GM23338 (cell line): Measurements from ENCODE around the gene CHORDC1.

ENCODE experiments used
- CREB1 ChIP-seq: fragments of 250-450 bp; sonication (Bioruptor Pico); IDR thresholded peaks from 2 replicates; pipeline ENCODE4 v1.5.0; 2020; ENCODE audit warnings: low read depth, mild to moderate bottlenecking, moderate library complexity
- CTCF ChIP-seq, 2 experiments: fragments of 200-600 bp in 1 of 2; sonication (generic) in 1 of 2; conservative IDR thresholded peaks; 2 replicates each; pipeline versions ENCODE4 v1.5.1 to v1.6.1; 2016 to 2017; ENCODE audit warnings: antibody characterized with exemption in 2 of 2, low read depth in 2 of 2, mild to moderate bottlenecking in 2 of 2, moderate library complexity in 1 of 2
- EZH2 ChIP-seq: fragments of 200-600 bp; sonication (generic); IDR thresholded peaks from one replicate; pipeline ENCODE4 v1.8.0; 2017; ENCODE audit warnings: antibody characterized with exemption, mild to moderate bottlenecking, low read depth; ENCODE audit not compliant: unreplicated experiment
- EZH2phosphoT487 ChIP-seq: fragments of 200-600 bp; sonication (generic); IDR thresholded peaks from one replicate; pipeline ENCODE4 v1.8.1; 2018; ENCODE audit warnings: antibody characterized with exemption; ENCODE audit not compliant: unreplicated experiment
- POLR2AphosphoS5 ChIP-seq: IDR thresholded peaks from 2 replicates; pipeline ENCODE4 v1.6.1; 2016; ENCODE audit warnings: antibody characterized with exemption, low read depth
- ZNF462 ChIP-seq: fragments of 250-450 bp; sonication (Bioruptor Pico); IDR thresholded peaks from 2 replicates; pipeline ENCODE4 v1.5.0; 2020; ENCODE audit warnings: mild to moderate bottlenecking, moderate library complexity
- TF ChIP-seq, protein P1 (sequence below): IDR thresholded peaks from 2 replicates; pipeline ENCODE4 v1.6.1; 2016; ENCODE audit warnings: antibody characterized with exemption
- TF ChIP-seq, protein P2 (sequence below): IDR thresholded peaks from one replicate; pipeline ENCODE4 v1.6.1; 2018; ENCODE audit warnings: antibody characterized with exemption; ENCODE audit not compliant: unreplicated experiment

GRCh38 chr11:90204832-90205646, 17.8 kb downstream of the CHORDC1 start:
- peak; percentile 80 to 95 for TF ChIP-seq CTCF (conservative IDR thresholded peaks at IDR 0.05; ENCODE audit: low read depth in 2 of 2)
- no peak for TF ChIP-seq POLR2AphosphoS5
- no peak for TF ChIP-seq EZH2phosphoT487
- no peak for TF ChIP-seq EZH2
- TF ChIP-seq, protein P1, sequence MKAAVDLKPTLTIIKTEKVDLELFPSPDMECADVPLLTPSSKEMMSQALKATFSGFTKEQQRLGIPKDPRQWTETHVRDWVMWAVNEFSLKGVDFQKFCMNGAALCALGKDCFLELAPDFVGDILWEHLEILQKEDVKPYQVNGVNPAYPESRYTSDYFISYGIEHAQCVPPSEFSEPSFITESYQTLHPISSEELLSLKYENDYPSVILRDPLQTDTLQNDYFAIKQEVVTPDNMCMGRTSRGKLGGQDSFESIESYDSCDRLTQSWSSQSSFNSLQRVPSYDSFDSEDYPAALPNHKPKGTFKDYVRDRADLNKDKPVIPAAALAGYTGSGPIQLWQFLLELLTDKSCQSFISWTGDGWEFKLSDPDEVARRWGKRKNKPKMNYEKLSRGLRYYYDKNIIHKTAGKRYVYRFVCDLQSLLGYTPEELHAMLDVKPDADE: no peak
- TF ChIP-seq, protein P2, sequence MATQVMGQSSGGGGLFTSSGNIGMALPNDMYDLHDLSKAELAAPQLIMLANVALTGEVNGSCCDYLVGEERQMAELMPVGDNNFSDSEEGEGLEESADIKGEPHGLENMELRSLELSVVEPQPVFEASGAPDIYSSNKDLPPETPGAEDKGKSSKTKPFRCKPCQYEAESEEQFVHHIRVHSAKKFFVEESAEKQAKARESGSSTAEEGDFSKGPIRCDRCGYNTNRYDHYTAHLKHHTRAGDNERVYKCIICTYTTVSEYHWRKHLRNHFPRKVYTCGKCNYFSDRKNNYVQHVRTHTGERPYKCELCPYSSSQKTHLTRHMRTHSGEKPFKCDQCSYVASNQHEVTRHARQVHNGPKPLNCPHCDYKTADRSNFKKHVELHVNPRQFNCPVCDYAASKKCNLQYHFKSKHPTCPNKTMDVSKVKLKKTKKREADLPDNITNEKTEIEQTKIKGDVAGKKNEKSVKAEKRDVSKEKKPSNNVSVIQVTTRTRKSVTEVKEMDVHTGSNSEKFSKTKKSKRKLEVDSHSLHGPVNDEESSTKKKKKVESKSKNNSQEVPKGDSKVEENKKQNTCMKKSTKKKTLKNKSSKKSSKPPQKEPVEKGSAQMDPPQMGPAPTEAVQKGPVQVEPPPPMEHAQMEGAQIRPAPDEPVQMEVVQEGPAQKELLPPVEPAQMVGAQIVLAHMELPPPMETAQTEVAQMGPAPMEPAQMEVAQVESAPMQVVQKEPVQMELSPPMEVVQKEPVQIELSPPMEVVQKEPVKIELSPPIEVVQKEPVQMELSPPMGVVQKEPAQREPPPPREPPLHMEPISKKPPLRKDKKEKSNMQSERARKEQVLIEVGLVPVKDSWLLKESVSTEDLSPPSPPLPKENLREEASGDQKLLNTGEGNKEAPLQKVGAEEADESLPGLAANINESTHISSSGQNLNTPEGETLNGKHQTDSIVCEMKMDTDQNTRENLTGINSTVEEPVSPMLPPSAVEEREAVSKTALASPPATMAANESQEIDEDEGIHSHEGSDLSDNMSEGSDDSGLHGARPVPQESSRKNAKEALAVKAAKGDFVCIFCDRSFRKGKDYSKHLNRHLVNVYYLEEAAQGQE: no peak
- TF ChIP-seq ZNF462 (CRISPR knock-in tag): no peak
- no peak for TF ChIP-seq CREB1 (CRISPR knock-in tag)
